OCI-LY1 (cell line): ENCODE data around the gene SLAIN1.

Source experiments
- EZH2 ChIP-seq: fragments of 200-600 bp; sonication (generic), shearing (Covaris generic); IDR thresholded peaks from 2 replicates; pipeline ENCODE4 v1.8.0; 2017; ENCODE audit warnings: borderline replicate concordance, mixed run types, mild to moderate bottlenecking, antibody characterized with exemption, low read length, moderate library complexity, mixed read lengths
- TF ChIP-seq, protein P1 (sequence below): fragments of 200-600 bp; sonication (generic), shearing (Covaris generic); IDR thresholded peaks from 2 replicates; pipeline ENCODE4 v1.5.1; 2017; ENCODE audit warnings: mild to moderate bottlenecking, antibody characterized with exemption, low read length, moderate library complexity, mixed read lengths

- TF ChIP-seq, protein P1, sequence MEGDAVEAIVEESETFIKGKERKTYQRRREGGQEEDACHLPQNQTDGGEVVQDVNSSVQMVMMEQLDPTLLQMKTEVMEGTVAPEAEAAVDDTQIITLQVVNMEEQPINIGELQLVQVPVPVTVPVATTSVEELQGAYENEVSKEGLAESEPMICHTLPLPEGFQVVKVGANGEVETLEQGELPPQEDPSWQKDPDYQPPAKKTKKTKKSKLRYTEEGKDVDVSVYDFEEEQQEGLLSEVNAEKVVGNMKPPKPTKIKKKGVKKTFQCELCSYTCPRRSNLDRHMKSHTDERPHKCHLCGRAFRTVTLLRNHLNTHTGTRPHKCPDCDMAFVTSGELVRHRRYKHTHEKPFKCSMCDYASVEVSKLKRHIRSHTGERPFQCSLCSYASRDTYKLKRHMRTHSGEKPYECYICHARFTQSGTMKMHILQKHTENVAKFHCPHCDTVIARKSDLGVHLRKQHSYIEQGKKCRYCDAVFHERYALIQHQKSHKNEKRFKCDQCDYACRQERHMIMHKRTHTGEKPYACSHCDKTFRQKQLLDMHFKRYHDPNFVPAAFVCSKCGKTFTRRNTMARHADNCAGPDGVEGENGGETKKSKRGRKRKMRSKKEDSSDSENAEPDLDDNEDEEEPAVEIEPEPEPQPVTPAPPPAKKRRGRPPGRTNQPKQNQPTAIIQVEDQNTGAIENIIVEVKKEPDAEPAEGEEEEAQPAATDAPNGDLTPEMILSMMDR = no peak
- no peak for TF ChIP-seq EZH2
Observed at GRCh38 chr13:77728265-77729125, 31.0 kb downstream of the SLAIN1 start.
